Measurements from ENCODE around the gene SYT2. TPM values are rescaled to one million over a fixed set of nuclear protein-coding genes. Genes with fewer than 3 reads are reported as not detected.
A peak's percentile ranks its signal among the peaks of the same experiment; 100 is the strongest.
"Not testable (repeated sequence)": the region's sequence is repeated elsewhere in the genome, so short reads cannot be mapped to it uniquely, and the experiment has no call there.

The SYT2 gene
- total RNA-seq, 1 donor from 2014 or later, result not detected

DNA sequence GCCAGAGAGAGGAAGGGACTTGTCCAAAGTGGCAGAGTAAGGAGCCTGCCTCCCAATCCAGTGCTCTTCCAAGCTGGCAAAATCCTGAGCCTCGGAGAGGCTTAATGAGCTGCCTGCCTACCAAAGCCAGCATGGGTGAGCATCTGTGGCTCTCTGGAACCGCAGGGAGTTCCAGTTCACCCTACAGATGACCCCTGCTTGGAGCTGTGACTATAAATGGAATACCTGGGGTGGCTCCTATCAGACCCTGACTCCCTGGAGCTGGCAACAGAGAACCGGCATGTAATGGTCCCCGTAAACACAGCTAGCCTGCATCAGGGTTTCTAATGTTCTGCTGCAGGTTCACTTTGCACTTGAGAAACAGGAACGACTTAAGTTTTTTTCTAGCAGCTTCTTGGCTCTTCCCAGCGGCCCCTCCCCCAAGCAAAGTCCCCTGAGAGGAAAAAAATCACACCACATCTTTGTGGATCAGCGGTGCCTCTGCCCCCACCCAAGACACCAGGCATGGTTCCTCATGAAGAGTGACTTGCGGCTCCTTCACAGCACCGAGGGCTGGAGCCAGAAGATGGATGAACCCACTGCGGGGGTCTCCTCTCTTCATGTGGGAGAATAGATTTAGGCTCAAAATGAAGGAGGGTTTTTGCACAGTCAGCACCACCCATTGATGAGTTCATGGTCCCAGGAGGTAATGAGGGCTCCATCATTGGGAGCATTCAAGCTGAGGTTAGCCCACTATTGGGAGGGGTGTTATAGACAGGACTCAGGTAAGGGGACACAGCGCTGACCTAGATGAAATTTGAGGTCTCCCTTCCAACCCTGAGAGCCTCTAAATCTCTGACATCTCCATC lies 79.0 kb downstream of the SYT2 start:
- TF ChIP-seq, protein P1, sequence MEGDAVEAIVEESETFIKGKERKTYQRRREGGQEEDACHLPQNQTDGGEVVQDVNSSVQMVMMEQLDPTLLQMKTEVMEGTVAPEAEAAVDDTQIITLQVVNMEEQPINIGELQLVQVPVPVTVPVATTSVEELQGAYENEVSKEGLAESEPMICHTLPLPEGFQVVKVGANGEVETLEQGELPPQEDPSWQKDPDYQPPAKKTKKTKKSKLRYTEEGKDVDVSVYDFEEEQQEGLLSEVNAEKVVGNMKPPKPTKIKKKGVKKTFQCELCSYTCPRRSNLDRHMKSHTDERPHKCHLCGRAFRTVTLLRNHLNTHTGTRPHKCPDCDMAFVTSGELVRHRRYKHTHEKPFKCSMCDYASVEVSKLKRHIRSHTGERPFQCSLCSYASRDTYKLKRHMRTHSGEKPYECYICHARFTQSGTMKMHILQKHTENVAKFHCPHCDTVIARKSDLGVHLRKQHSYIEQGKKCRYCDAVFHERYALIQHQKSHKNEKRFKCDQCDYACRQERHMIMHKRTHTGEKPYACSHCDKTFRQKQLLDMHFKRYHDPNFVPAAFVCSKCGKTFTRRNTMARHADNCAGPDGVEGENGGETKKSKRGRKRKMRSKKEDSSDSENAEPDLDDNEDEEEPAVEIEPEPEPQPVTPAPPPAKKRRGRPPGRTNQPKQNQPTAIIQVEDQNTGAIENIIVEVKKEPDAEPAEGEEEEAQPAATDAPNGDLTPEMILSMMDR (IDR thresholded peaks at IDR 0.05), result no peak
- Histone ChIP-seq H3K4me3 (no peak overlapping the region), H3K9me3 (no peaks in the 10 kb centered on the region), H3K36me3 (no peaks in the 10 kb centered on the region), H3K4me1 (no peaks in the 10 kb centered on the region), H3K27me3 (ENCODE audit: low read depth) (peaks cover 52% of the 10 kb centered on the region), H3K27ac (no peak overlapping the region)
- DNase-seq (no peak), ATAC-seq (no peak)
- intact Hi-C loops (cut with DNase I), result no loop called here

DNA sequence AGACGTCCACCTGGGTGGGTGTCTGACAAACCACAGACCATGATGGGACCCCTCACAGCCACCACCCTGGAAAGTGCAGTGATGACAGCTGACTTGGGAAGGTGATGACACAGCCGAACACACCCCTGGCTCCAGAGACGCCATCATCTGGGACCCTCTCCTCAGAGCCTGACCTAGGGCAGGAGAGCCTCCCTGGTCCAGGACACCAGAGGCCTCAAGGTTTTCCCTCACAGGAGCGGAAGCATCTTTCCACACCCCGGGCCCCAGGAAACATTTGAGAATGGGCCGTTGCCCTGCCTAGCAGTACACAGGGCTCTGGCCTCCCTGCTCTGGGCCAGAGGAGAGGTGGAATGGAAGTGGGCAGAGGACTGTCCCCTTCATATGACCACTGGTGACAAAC lies 79.7 kb downstream of the SYT2 start:
- no peaks in the 10 kb centered on the region for H3K9me3 ChIP-seq
- intact Hi-C loops (cut with DNase I), result no loop called here
- peaks cover 46% of the 10 kb centered on the region for H3K27me3 ChIP-seq (ENCODE audit: low read depth)
- H3K36me3 ChIP-seq, result no peaks in the 10 kb centered on the region
- H3K4me3 ChIP-seq, result no peak overlapping the region
- ATAC-seq (no peak), DNase-seq (no peak)
- peaks cover 2% of the 10 kb centered on the region for H3K4me1 ChIP-seq
- no peak overlapping the region for H3K27ac ChIP-seq
- TF ChIP-seq, protein P1 (IDR thresholded peaks at IDR 0.05), result no peak

DNA sequence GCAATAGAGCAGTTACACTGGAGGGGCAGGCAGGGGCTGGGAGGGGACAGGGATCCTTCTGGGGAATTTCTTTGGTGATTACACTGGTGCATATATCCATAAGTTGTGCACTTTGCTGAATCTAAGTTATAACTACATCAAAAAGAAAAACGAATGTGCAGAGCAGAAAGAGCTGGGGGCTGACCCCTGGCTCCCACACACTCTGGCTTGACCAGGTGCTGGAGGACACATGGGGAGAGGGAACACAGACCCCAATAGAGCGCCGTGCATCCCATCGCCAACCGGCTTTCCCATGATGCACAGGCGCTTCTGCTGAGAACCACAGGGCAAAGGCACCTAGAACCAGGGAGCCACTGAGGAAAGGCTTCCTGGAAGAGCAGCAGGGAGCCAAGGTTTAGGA lies 80.2 kb downstream of the SYT2 start:
- intact Hi-C loops (cut with DNase I); DNase-seq; H3K4me1 ChIP-seq; H3K27ac ChIP-seq; ATAC-seq; H3K4me3 ChIP-seq; H3K36me3 ChIP-seq; H3K9me3 ChIP-seq: not testable (repeated sequence)
- H3K27me3 ChIP-seq (ENCODE audit: low read depth), result peaks cover 46% of the 10 kb centered on the region

DNA sequence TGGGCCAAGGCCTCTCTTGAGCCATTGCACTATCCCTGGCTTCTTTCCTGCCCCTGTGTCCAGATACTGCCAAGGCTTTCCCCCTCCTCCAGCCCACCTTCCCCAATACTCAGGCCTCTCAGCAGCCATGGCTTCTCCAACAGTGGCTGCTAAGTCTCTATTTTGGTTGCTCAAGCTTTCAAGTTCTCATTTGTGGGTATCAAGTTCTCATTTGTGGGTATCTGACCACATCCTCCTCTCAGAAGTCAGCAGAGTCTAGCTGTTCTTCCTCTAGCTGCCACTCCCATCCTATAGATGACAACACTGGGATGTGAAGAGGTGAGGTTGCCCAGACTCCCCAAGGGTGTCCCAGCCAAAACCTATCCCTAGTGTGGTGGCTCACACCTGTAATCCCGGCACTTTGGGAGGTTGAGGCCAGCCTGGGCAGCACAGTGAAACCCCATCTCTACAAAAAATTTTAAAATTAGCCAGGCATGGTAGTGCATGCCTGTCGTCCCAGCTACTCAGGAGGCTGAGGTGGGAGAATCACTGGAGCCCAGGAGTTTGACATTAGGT lies 80.9 kb downstream of the SYT2 start:
- H3K36me3 ChIP-seq; H3K4me1 ChIP-seq; intact Hi-C loops (cut with DNase I); DNase-seq; H3K9me3 ChIP-seq; H3K27ac ChIP-seq; H3K4me3 ChIP-seq: not testable (repeated sequence)
- H3K27me3 ChIP-seq (ENCODE audit: low read depth), result peaks cover 42% of the 10 kb centered on the region
- peak; percentile 57 to 59 for ATAC-seq

DNA sequence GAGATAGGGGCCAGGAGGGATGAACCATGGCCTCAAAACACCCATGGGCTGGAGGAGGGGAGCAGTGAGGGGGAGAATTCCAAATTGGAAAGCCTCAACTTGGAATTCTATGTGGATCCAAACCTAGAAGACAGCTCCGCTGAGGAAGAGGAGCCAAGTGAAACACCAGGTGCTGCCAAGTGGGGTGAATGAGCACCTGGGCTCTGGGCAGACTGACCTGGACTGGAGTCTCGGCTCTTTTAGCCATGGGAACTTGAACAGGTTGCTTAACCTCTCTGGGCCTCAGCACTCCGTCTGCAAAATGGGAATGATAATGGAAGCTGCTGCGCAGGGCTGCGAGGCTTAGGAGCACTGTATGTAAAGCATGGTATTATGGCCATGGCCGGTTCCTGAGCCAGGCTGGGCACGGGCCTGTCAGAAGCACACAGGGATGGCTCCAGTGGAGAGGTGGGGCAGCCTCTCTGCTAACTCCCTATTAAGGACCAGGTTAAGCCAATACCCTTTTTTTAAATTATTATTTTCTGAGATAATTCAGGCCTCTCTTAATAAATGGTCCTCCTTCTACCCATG lies 81.5 kb downstream of the SYT2 start:
- Histone ChIP-seq H3K4me1 (peaks cover 3% of the 10 kb centered on the region), H3K36me3 (no peaks in the 10 kb centered on the region), H3K27me3 (ENCODE audit: low read depth) (peaks cover 39% of the 10 kb centered on the region), H3K27ac (no peak overlapping the region), H3K9me3 (no peaks in the 10 kb centered on the region), H3K4me3 (no peak overlapping the region)
- TF ChIP-seq, protein P1 (IDR thresholded peaks at IDR 0.05), result no peak
- ATAC-seq (no peak), DNase-seq (no peak)
- intact Hi-C loops (cut with DNase I), result no loop called here

DNA sequence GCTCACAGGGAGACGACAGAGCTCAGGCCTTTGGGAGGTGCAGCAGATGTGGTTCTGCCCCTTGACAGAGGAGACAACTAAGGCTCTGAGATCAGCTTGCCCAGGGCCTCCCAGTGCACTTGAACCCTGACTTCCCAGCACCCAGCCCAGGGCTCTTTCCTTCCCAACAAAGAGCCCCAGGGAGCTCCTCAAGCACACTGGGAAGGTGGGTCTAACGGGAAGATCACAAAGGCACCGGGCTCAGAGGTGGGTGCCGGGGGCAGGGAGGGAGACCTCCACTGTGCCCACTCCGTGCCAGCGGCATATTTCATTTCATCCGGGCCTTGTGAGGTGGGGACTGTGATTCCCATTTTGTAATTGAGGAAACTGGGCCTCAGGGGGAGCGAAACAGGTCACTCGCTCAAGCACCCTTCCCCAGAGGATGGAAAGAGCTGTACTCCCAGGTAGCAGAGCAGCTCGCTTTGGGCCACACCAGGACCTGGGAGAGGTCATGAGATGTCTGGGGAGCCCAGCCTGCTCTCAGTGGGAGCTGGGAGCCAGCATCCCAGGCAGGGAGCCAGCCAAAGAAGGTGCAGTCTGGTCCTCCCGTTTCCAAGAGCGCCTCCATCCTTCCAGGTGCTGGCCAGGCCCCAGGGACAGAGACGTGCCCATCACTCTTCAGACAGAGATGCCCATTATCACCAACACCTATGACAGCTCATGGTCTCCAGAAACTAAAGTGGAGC lies 82.3 kb downstream of the SYT2 start:
- H3K4me1 ChIP-seq, result peaks cover 3% of the 10 kb centered on the region
- no peaks in the 10 kb centered on the region for H3K36me3 ChIP-seq
- H3K9me3 ChIP-seq, result no peaks in the 10 kb centered on the region
- no peak overlapping the region for H3K4me3 ChIP-seq
- TF ChIP-seq, protein P1 (IDR thresholded peaks at IDR 0.05), result no peak
- intact Hi-C loops (cut with DNase I), result no loop called here
- DNase-seq (no peak), ATAC-seq (no peak)
- peaks cover 44% of the 10 kb centered on the region for H3K27me3 ChIP-seq (ENCODE audit: low read depth)
- H3K27ac ChIP-seq, result no peak overlapping the region

DNA sequence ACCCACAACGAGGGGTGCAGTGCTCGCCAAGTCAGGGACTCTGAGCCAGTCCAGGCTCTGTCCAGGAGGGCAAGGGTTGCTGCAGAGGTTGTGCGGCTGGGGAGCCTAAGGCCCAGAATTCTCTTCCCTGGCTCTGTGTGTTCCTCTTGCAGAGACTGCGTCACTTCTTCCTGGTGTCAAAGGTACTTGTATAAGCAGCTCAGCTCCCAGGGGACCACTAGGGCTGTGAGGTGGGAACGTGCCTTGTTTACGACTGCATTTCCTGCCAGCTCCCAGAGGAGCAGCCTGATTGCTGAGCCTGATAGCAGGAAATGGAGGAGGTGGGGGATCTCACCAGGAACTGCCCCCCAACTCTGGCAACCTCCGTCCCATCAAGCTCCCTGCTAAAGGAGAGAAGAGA lies 83.2 kb downstream of the SYT2 start:
- H3K36me3 ChIP-seq; H3K9me3 ChIP-seq; DNase-seq; H3K27ac ChIP-seq; H3K4me1 ChIP-seq; intact Hi-C loops (cut with DNase I); ATAC-seq; H3K4me3 ChIP-seq: not testable (repeated sequence)
- H3K27me3 ChIP-seq (ENCODE audit: low read depth), result peaks cover 44% of the 10 kb centered on the region
